Smooth muscle cell (in vitro differentiated cells): Measurements from ENCODE around the gene SVIL. TPM values are rescaled to one million over a fixed set of nuclear protein-coding genes. Genes with fewer than 3 reads are reported as not detected.
A peak's percentile ranks its signal among the peaks of the same experiment; 100 is the strongest.

Experiments used
- DNase-seq: peaks from one replicate; lab custom pipeline; 2025; ENCODE audit not compliant: unreplicated experiment; lab: John Stamatoyannopoulos, UW
- H2AFZ ChIP-seq: fragments of 200-600 bp; sonication (generic); 2 replicates; pipeline ENCODE4 v1.6.0; 2016; ENCODE audit warnings: antibody characterized with exemption, low read depth, mild to moderate bottlenecking
- H3F3A ChIP-seq: fragments of 200-600 bp; sonication (generic); 2 replicates; pipeline ENCODE4 v1.6.0; 2017; ENCODE audit warnings: antibody characterized with exemption, low read depth
- H3K27ac ChIP-seq: fragments of 200-600 bp; sonication (generic); 2 replicates; pipeline ENCODE4 v1.5.1; 2016; ENCODE audit warnings: low read depth, mild to moderate bottlenecking
- H3K27me3 ChIP-seq: fragments of 200-600 bp; sonication (generic); 2 replicates; pipeline ENCODE4 v1.6.1; 2016; ENCODE audit warnings: low read depth, mild to moderate bottlenecking
- H3K36me3 ChIP-seq: fragments of 200-600 bp; sonication (generic); 2 replicates; pipeline ENCODE4 v1.5.1; 2016; ENCODE audit warnings: low read depth
- H3K4me1 ChIP-seq: fragments of 200-600 bp; sonication (generic); 2 replicates; pipeline ENCODE4 v1.5.1; 2016; ENCODE audit warnings: low read depth
- H3K4me2 ChIP-seq: fragments of 200-600 bp; sonication (generic); 2 replicates; pipeline ENCODE4 v1.6.0; 2016; ENCODE audit warnings: mild to moderate bottlenecking
- H3K4me3 ChIP-seq: fragments of 200-600 bp; sonication (generic); 2 replicates; pipeline ENCODE4 v1.5.1; 2016; ENCODE audit warnings: mild to moderate bottlenecking
- H3K79me2 ChIP-seq: fragments of 200-600 bp; sonication (generic); 2 replicates; pipeline ENCODE4 v1.6.0; 2016; ENCODE audit warnings: low read depth, mild to moderate bottlenecking
- H3K9ac ChIP-seq: fragments of 200-600 bp; sonication (generic); 2 replicates; pipeline ENCODE4 v1.6.0; 2016; ENCODE audit warnings: low read depth
- H3K9me3 ChIP-seq: fragments of 200-600 bp; sonication (generic); replicated peaks from 2 replicates; pipeline ENCODE4 v1.5.1; 2016; ENCODE audit warnings: low read depth
- H4K20me1 ChIP-seq: fragments of 200-600 bp; sonication (generic); 2 replicates; pipeline ENCODE4 v1.6.0; 2016; ENCODE audit warnings: low read depth
- CTCF ChIP-seq: fragments of 200-600 bp; sonication (generic); IDR thresholded peaks from 2 replicates; pipeline ENCODE4 v1.5.1; 2017; ENCODE audit warnings: borderline replicate concordance, mild to moderate bottlenecking, antibody characterized with exemption; ENCODE audit not compliant: insufficient read depth, poor library complexity, severe bottlenecking
- WGBS: methylation state at CpG from one replicate; pipeline ENCODE4 v1.1.7; 2016; ENCODE audit warnings: low lambda C conversion rate; 5-methylcytosine and 5-hydroxymethylcytosine counted together
- polyA plus RNA-seq: library from polyadenylated mRNA; unstranded; fragments of >200 nt; fragmentation: Nextera tagmentation; extraction: Ambion mirVana; gene quantifications from 2 replicates; pipeline ENCODE4 v1.2.1, GENCODE V29; 2016
- total RNA-seq: library from RNA; depleted of rRNA; stranded (reverse); fragments of >200 nt; gene quantifications from 2 replicates; pipeline ENCODE4 v1.2.3, GENCODE V29; 2014

Gene SVIL
- total and polyA plus RNA-seq, 2 experiments from 2014 or later = 32.5 to 33.0 TPM

- H3K4me2 ChIP-seq = no peak overlapping the region
- H3F3A ChIP-seq = peaks cover 32% of the 10 kb centered on the region
- no peak overlapping the region for H3K9ac ChIP-seq
- TF ChIP-seq CTCF = no peak
- H3K36me3 ChIP-seq = no peaks in the 10 kb centered on the region
- 97% methylated on average over 3 of the region's 3 CpGs for WGBS
- H3K4me1 ChIP-seq = peaks cover 36% of the 10 kb centered on the region
- H3K9me3 ChIP-seq = no peaks in the 10 kb centered on the region
- no peak overlapping the region for H2AFZ ChIP-seq
- H3K27me3 ChIP-seq = no peaks in the 10 kb centered on the region
- no peak overlapping the region for H3K27ac ChIP-seq
- H3K4me3 ChIP-seq = no peak overlapping the region
- peaks cover 13% of the 10 kb centered on the region for H3K79me2 ChIP-seq
- no peak for DNase-seq
- no peaks in the 10 kb centered on the region for H4K20me1 ChIP-seq
Measured at GRCh38 chr10:29637537-29637936, 2.8 kb upstream of the SVIL start.

GRCh38 chr10:29636178-29636577, 1.4 kb upstream of the SVIL start:
- WGBS = 12% methylated on average over 2 of the region's 2 CpGs

GRCh38 chr10:29635711-29636144, 957 bp upstream of the SVIL start:
- H3K4me3 ChIP-seq = peak overlapping the region; percentile 42
- peaks cover 36% of the 10 kb centered on the region for H3K4me1 ChIP-seq
- 1% methylated on average over 4 of the region's 4 CpGs for WGBS
- peak overlapping the region; percentile 95 for H3K27ac ChIP-seq
- H3K79me2 ChIP-seq = peaks cover 21% of the 10 kb centered on the region
- DNase-seq = no peak
- no peaks in the 10 kb centered on the region for H3K27me3 ChIP-seq
- no peaks in the 10 kb centered on the region for H3K36me3 ChIP-seq
- H4K20me1 ChIP-seq = no peaks in the 10 kb centered on the region
- no peak overlapping the region for H2AFZ ChIP-seq
- peak overlapping the region; percentile 75 for H3K9ac ChIP-seq
- TF ChIP-seq CTCF = no peak
- H3F3A ChIP-seq = peaks cover 32% of the 10 kb centered on the region
- peak overlapping the region; percentile 85 for H3K4me2 ChIP-seq
- no peaks in the 10 kb centered on the region for H3K9me3 ChIP-seq

More at GRCh38 chr10:29636178-29636577, 1.4 kb upstream of the SVIL start:
- no peak for TF ChIP-seq CTCF
- H3K9ac ChIP-seq = peak overlapping the region; percentile 75
- H3K4me3 ChIP-seq = peak overlapping the region; percentile 42
- peaks cover 19% of the 10 kb centered on the region for H3K79me2 ChIP-seq
- H2AFZ ChIP-seq = no peak overlapping the region
- H3F3A ChIP-seq = peaks cover 32% of the 10 kb centered on the region
- H3K4me2 ChIP-seq = peak overlapping the region; percentile 85
- H3K4me1 ChIP-seq = peaks cover 36% of the 10 kb centered on the region
- no peaks in the 10 kb centered on the region for H3K36me3 ChIP-seq
- H4K20me1 ChIP-seq = no peaks in the 10 kb centered on the region
- peak overlapping the region; percentile 95 for H3K27ac ChIP-seq
- no peak for DNase-seq
- no peaks in the 10 kb centered on the region for H3K27me3 ChIP-seq
- H3K9me3 ChIP-seq = no peaks in the 10 kb centered on the region

GRCh38 chr10:29634105-29634504, 666 bp downstream of the SVIL start:
- Histone ChIP-seq H3K27ac (peak overlapping the region; percentile 95), H3K9me3 (no peaks in the 10 kb centered on the region), H3K4me3 (peak overlapping the region; percentile 42), H3F3A (peaks cover 32% of the 10 kb centered on the region), H2AFZ (no peak overlapping the region), H3K79me2 (peaks cover 34% of the 10 kb centered on the region), H3K36me3 (no peaks in the 10 kb centered on the region), H4K20me1 (no peaks in the 10 kb centered on the region), H3K27me3 (no peaks in the 10 kb centered on the region), H3K9ac (peak overlapping the region; percentile 75), H3K4me1 (peaks cover 36% of the 10 kb centered on the region), H3K4me2 (peak overlapping the region; percentile 85)
- TF ChIP-seq CTCF = no peak
- WGBS = 34% methylated on average over 2 of the region's 2 CpGs
- DNase-seq = no peak
